BLaER1 (cell line): ENCODE measurements around the gene EGFL7.

Source experiments
- H3K27ac ChIP-seq: shearing (Covaris generic); formaldehyde crosslinking; 2 replicates; pipeline ENCODE4 v1.8.1; 2022
- H3K27me3 ChIP-seq: shearing (Covaris generic); formaldehyde crosslinking; 2 replicates; pipeline ENCODE4 v1.8.1; 2022
- H3K36me3 ChIP-seq: shearing (Covaris generic); formaldehyde crosslinking; 2 replicates; pipeline ENCODE4 v1.8.1; 2022
- H3K4me1 ChIP-seq: shearing (Covaris generic); formaldehyde crosslinking; 2 replicates; pipeline ENCODE4 v1.8.1; 2022
- H3K4me2 ChIP-seq: shearing (Covaris generic); formaldehyde crosslinking; 2 replicates; pipeline ENCODE4 v1.8.1; 2022
- H3K4me3 ChIP-seq: shearing (Covaris generic); formaldehyde crosslinking; 2 replicates; pipeline ENCODE4 v1.8.1; 2022
- H3K9ac ChIP-seq: shearing (Covaris generic); formaldehyde crosslinking; 2 replicates; pipeline ENCODE4 v1.8.1; 2022
- H3K9me3 ChIP-seq: shearing (Covaris generic); formaldehyde crosslinking; 2 replicates; pipeline ENCODE4 v1.8.1; 2022
- H4K20me1 ChIP-seq: shearing (Covaris generic); formaldehyde crosslinking; 2 replicates; pipeline ENCODE4 v1.8.1; 2022
- Cebpa-rat ChIP-seq: shearing (Covaris generic); IDR thresholded peaks from 2 replicates; pipeline ENCODE4 v1.8.1; 2022

EGFL7 gene

GRCh38 chr9:136646827-136647711 lies 15.6 kb upstream of the EGFL7 start:
- Histone ChIP-seq H3K4me2 (peak overlapping the region; percentile 99), H3K4me3 (peak overlapping the region; percentile 66), H3K9ac (peak overlapping the region; percentile 82)

GRCh38 chr9:136648751-136649150 lies 14.0 kb upstream of the EGFL7 start:
- Histone ChIP-seq H3K27ac (peak overlapping the region; percentile 73), H3K4me3 (peak overlapping the region; percentile 28; the same call in 1 of the 2 replicates)

More at GRCh38 chr9:136646827-136647711, 15.6 kb upstream of the EGFL7 start:
- no peaks in the 10 kb centered on the region for H3K36me3 ChIP-seq
- H4K20me1 ChIP-seq = no peaks in the 10 kb centered on the region
- H3K4me1 ChIP-seq = peaks cover 100% of the 10 kb centered on the region
- H3K9me3 ChIP-seq = no peaks in the 10 kb centered on the region
- H3K27me3 ChIP-seq = peaks cover 11% of the 10 kb centered on the region; the same call in 1 of the 2 replicates
- H3K27ac ChIP-seq = peak overlapping the region; percentile 96
- no peak for TF ChIP-seq Cebpa-rat

GRCh38 chr9:136650021-136650420 lies 12.7 kb upstream of the EGFL7 start:
- no peaks in the 10 kb centered on the region for H4K20me1 ChIP-seq
- H3K4me2 ChIP-seq = peak overlapping the region; percentile 99
- peak overlapping the region; percentile 38; the same call in 1 of the 2 replicates for H3K9ac ChIP-seq
- no peaks in the 10 kb centered on the region for H3K36me3 ChIP-seq
- H3K27me3 ChIP-seq = no peaks in the 10 kb centered on the region
- no peak for TF ChIP-seq Cebpa-rat
- H3K9me3 ChIP-seq = no peaks in the 10 kb centered on the region
- no peak overlapping the region for H3K4me3 ChIP-seq
- peaks cover 100% of the 10 kb centered on the region for H3K4me1 ChIP-seq
- peak overlapping the region; percentile 73 for H3K27ac ChIP-seq

More at GRCh38 chr9:136648751-136649150, 14.0 kb upstream of the EGFL7 start:
- no peaks in the 10 kb centered on the region for H4K20me1 ChIP-seq
- peaks cover 100% of the 10 kb centered on the region for H3K4me1 ChIP-seq
- no peak for TF ChIP-seq Cebpa-rat
- H3K4me2 ChIP-seq = peak overlapping the region; percentile 99
- no peaks in the 10 kb centered on the region for H3K36me3 ChIP-seq
- H3K9me3 ChIP-seq = no peaks in the 10 kb centered on the region
- peak overlapping the region; percentile 66 for H3K9ac ChIP-seq
- peaks cover 5% of the 10 kb centered on the region; the same call in 1 of the 2 replicates for H3K27me3 ChIP-seq

- H3K4me1 ChIP-seq = peaks cover 100% of the 10 kb centered on the region
- H4K20me1 ChIP-seq = no peaks in the 10 kb centered on the region
- no peaks in the 10 kb centered on the region for H3K9me3 ChIP-seq
- TF ChIP-seq Cebpa-rat = no peak
- peak overlapping the region; percentile 99 for H3K4me2 ChIP-seq
- H3K9ac ChIP-seq = peak overlapping the region; percentile 38; the same call in 1 of the 2 replicates
- no peak overlapping the region for H3K4me3 ChIP-seq
- H3K36me3 ChIP-seq = no peaks in the 10 kb centered on the region
- no peaks in the 10 kb centered on the region for H3K27me3 ChIP-seq
- peak overlapping the region; percentile 73 for H3K27ac ChIP-seq
These were observed 12.1 kb upstream of the EGFL7 start for GRCh38 chr9:136650648-136651047.

DNA sequence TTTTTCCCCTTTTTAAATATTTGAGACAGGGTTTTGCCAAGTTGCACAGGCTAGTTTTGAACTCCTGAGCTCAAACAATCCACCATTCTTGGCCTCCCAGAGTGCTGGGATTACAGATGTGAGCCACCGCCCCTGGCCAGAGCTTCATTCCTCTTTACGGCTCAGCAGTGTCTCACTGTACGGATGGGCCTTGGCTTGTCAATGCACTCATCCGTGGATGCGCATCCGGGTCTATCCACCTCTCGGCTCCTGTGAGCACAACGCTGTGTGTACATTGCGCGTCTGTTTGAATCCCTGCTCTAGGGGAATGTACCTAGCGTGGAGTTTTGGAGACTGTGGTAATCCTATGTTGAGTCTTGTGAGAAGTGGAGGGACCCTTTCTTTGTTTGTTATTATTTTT lies 10.9 kb upstream of the EGFL7 start:
- H3K4me2 ChIP-seq = peak overlapping the region; percentile 99
- 0 out of 2 replicates have a peak overlapping the region, but pooled peaks have one; percentile 31 for H3K9ac ChIP-seq
- no peak for TF ChIP-seq Cebpa-rat
- peak overlapping the region; percentile 46; the same call in 1 of the 2 replicates for H3K27ac ChIP-seq
- H3K9me3 ChIP-seq = no peaks in the 10 kb centered on the region
- H3K36me3 ChIP-seq = no peaks in the 10 kb centered on the region
- H3K27me3 ChIP-seq = no peaks in the 10 kb centered on the region
- no peaks in the 10 kb centered on the region for H4K20me1 ChIP-seq
- no peak overlapping the region for H3K4me3 ChIP-seq
- H3K4me1 ChIP-seq = peaks cover 100% of the 10 kb centered on the region

DNA sequence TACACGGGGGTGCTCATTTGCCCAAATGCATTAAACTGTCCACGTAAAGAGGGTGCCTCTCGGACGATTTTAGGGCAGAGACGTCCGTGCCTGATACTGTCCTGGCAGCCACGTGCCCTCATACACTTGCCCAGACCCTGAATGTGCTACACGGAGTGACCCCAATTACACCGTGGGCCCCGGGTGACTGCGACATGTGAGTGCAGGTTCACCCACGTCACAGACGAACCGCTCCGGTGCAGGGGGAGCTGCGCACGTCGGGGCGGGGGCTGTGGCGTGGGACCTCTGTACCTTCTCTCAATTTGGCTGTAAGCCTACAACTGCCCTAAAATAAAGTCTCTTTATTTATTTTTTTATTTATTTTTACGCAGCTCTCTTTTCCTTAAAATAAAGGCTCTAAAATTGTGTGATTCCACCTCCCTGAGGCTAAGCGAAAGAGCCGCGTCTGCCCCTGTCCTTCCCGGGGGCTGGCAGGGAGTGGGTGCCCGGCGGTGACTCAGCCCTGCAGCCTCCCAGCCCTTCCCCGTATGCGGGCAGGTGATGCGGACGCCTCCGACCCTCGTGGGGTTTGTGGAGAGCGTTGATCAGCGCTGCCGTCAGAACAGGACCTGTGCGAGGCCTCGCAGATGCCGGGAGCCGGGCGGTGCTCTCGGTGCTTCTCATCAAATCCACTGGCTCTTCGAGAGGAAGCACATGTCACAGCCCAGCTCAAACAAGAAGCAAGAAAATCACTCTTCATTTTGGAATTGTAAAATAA lies 9.2 kb upstream of the EGFL7 start:
- Histone ChIP-seq H3K4me2 (peak overlapping the region; percentile 99), H3K27me3 (peaks cover 1% of the 10 kb centered on the region; the same call in 1 of the 2 replicates), H3K4me1 (peaks cover 100% of the 10 kb centered on the region), H3K9me3 (no peaks in the 10 kb centered on the region), H4K20me1 (no peaks in the 10 kb centered on the region), H3K36me3 (no peaks in the 10 kb centered on the region), H3K27ac (peak overlapping the region; percentile 93), H3K4me3 (no peak overlapping the region), H3K9ac (peak overlapping the region; percentile 67)
- no peak for TF ChIP-seq Cebpa-rat

DNA sequence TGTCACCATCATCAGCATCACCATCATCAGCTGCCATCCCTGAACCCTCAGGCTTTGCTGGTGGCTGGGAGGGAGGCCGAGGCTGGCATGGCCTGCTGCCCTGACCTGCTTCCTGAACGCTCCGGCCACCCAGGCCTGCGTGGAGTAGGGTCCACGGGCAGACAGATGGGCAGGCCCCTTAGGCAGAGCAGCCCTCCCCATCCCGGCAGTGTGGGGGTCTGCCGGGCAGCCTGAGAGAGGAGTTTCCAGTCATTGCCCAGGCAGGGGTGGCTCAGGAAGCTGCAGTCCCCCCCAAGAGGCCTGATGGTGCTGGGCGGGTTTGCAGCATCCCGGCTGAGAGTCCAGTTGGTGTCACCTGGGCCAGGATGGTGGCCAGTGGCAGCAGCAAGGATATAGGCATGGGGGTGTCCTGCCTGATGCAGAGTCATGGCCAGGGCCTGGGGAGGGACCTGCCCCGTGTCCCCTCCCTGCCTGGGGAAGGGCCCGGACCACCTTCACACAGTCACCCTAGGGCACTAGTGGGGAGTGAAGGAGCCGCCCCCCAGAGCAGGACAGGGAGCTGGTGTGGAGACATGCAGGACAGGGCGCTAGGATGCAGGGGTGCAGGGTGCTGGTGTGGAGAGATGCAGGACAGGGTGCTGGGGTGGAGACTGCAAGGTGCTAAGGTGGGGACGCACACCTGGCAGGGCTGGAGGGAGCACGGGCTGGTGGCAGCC lies 7.7 kb upstream of the EGFL7 start:
- TF ChIP-seq Cebpa-rat = no peak
- peak overlapping the region; percentile 93 for H3K27ac ChIP-seq
- H3K9ac ChIP-seq = peak overlapping the region; percentile 87
- no peaks in the 10 kb centered on the region for H4K20me1 ChIP-seq
- peaks cover 100% of the 10 kb centered on the region for H3K4me1 ChIP-seq
- H3K36me3 ChIP-seq = no peaks in the 10 kb centered on the region
- peak overlapping the region; percentile 69 for H3K4me3 ChIP-seq
- H3K9me3 ChIP-seq = no peaks in the 10 kb centered on the region
- peak overlapping the region; percentile 99 for H3K4me2 ChIP-seq
- H3K27me3 ChIP-seq = peaks cover 14% of the 10 kb centered on the region; the same call in 1 of the 2 replicates

GRCh38 chr9:136655536-136656182 lies 7.1 kb upstream of the EGFL7 start:
- Histone ChIP-seq H3K4me1 (peaks cover 100% of the 10 kb centered on the region), H3K9ac (peak overlapping the region; percentile 87)
- no peak for TF ChIP-seq Cebpa-rat

More at GRCh38 chr9:136655536-136656182, 7.1 kb upstream of the EGFL7 start:
- Histone ChIP-seq H3K27ac (peak overlapping the region; percentile 93), H3K4me2 (peak overlapping the region; percentile 99), H3K36me3 (no peaks in the 10 kb centered on the region), H4K20me1 (no peaks in the 10 kb centered on the region), H3K4me3 (peak overlapping the region; percentile 69), H3K9me3 (no peaks in the 10 kb centered on the region), H3K27me3 (peaks cover 16% of the 10 kb centered on the region; the same call in 1 of the 2 replicates)
